Myocyte (in vitro differentiated cells): Measurements from ENCODE around the gene ARSA. TPM values are rescaled to one million over a fixed set of nuclear protein-coding genes. Genes with fewer than 3 reads are reported as not detected.
"Not testable (repeated sequence)": the region's sequence is repeated elsewhere in the genome, so short reads cannot be mapped to it uniquely, and the experiment has no call there.

ENCODE experiments used
- DNase-seq: peaks from one replicate; pipeline ENCODE4 v3.0.0-alpha.2; 2012; ENCODE audit warnings: low read depth
- total RNA-seq: library from RNA; depleted of rRNA; stranded (reverse); fragments of >200 nt; gene quantifications from 2 replicates; pipeline ENCODE4 v1.2.3, GENCODE V29; 2014

The ARSA gene
- total RNA-seq, 1 donor from 2014 or later: 30.5 TPM

GRCh38 chr22:50656122-50657070 is 28.4 kb upstream of the ARSA start:
- DNase-seq: peak; percentile 33

GRCh38 chr22:50654664-50655063 is 26.7 kb upstream of the ARSA start:
- not testable (repeated sequence) for DNase-seq

GRCh38 chr22:50653256-50653655 is 25.3 kb upstream of the ARSA start:
- DNase-seq: no peak

- not testable (repeated sequence) for DNase-seq
These were observed 15.8 kb upstream of the ARSA start for GRCh38 chr22:50643821-50644101.

DNA sequence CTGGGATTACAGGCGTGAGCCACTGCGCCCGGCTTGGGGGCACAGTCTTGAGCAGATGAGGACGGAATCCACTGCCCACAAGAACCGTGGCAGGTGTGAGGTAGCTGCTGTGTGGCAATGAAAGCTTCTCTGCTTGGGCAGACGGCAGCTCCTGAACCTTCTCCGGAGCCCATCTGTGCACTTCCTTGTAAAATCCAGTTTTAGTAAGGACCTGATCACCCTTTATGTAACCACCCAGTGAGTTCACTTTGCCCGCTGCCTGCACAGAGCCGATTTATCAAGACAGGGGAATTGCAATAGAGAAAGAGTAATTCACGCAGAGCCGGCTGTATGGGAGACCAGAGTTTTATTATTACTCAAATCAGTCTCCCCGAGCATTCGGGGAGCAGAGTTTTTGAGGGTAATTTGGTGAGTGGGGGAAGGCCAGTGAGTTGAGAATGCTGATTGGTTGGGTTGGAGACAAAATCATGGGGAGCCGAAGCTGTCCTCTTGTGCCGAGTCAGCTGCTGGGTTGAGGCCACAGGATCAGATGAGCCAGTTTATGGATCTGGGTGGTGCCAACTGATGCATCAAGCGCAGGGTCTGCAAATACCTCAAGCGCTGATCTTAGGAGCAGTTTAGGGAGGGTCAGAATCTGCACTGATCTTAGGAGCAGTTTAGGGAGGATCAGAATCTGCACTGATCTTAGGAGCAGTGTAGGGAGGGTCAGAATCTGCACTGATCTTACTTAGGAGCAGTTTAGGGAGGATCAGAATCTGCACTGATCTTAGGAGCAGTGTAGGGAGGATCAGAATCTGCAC is 15.3 kb upstream of the ARSA start:
- not testable (repeated sequence) for DNase-seq

DNA sequence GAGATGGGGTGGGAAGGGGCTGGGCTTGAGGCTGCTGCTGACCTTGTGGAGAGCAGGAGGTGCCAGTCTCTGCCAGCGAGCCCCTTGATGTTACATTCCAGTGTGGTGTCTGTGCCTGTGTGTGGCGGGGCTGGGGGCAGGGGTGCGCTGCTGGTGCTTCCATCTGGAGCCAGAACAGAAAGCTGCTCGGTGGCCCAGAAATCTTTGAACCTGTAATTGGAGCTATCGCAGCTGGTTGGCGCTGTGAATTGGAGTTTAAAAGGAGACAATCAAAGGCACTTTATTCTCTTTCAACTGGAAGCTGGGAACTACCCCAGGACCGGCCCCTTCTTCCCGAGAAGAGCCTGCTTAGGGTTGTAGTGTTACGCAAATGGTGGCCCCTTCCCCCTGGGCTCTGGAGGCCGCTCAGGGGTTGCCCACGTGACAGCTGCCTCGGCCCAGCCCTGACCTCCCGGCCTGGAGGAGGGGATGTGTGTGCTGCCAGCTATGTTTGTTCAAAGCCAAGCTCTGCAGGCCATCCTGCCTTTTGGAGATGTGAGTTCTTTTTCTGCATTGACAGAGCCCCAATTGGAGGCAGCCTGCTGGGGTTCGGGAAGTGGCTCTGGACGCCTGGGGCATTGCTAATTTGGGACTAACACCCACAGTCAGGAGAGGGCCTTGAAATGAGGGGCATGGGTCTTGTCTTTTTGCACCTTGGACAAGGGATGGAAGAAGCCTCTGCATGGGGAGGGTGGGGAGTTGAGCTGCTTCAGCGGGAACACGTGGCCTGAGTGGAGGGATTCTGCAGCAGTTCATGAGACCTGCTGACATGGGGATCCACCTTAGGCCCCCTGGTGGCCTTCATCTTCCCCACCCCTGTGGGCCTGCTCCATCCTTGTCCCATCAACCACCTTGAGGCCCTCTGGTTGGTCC is 14.0 kb upstream of the ARSA start:
- peak; percentile 13 for DNase-seq

DNA sequence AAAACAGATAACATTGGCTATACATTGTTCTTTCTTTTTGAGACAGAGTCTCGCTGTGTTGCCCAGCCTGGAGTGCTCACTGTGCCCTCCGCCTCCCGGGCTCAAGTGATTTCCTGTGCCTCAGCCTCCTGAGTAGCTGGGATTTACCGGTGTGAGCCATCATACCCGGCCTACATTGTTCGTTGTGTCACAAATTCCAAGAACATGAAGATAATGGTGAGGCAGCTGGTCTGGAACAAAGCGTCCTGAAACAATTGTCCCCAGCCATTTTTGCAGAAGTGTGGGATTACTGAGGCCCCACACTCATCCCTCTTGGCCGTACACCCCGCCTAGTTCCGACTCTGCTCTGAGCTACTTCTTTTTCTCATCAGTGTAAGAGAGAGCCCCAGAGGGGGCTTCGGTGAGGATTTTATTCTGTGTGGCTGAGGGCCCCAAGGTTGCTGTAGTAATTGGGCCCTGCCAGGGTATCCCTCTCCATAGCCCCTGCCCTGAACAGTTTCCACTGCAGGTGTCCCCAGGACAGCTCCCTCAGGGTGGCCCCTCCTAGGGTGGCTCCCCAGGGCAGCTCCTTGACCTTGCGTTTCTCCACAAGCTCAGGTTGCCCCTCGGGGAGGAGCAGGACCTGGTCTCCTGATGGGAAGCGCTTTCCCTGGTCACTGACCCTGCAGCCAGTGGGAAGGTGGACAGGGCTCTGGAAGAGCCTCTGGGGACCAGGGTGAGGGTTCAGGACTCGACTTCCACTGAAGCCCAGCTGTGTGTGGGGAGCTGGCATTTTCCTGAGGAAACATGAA is 13.1 kb upstream of the ARSA start:
- no peak for DNase-seq

GRCh38 chr22:50640296-50640695 is 12.3 kb upstream of the ARSA start:
- not testable (repeated sequence) for DNase-seq

DNA sequence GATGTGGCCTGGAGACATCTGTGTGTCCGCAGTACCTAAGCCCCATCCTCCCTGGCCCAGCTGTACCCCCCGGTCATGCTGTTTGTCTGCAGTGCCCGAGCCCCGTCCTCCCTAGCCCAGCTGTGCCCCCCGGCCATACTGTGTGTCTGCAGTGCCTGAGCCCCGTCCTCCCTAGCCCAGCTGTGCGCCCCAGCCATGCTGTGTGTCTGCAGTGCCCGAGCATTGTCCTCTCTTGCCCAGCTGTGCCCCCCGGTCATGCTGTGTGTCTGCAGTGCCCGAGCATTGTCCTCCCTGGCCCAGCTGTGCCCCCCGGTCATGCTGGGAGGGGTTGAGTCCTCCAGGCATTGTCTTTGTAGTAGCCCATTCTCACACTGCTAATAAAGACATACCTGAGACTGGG is 7.6 kb upstream of the ARSA start:
- no peak for DNase-seq

- no peak for DNase-seq
These were observed 5.8 kb upstream of the ARSA start for GRCh38 chr22:50633771-50634170.

DNA sequence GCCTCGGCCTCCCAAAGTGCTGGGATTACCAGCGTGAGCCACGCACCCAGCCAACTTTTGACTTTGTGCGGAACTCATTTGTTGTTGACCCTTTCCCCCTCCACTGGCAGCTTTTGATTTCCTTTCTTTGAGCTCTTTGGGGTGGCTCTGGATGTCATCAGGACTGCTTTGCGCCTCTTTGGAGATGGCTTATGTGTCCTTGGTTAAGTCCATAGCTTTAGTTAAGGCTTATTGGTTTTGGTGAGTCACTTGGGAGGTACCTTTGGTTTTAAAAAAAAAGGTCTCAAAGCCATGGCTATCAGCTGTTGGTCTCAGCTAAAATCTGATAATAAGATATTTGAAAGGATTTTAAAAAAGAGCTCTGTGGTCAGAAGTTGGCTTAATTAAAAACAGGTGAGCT is 5.1 kb upstream of the ARSA start:
- DNase-seq: peak; percentile 17

GRCh38 chr22:50630376-50630775 is 2.4 kb upstream of the ARSA start:
- DNase-seq: peak; percentile 14

DNA sequence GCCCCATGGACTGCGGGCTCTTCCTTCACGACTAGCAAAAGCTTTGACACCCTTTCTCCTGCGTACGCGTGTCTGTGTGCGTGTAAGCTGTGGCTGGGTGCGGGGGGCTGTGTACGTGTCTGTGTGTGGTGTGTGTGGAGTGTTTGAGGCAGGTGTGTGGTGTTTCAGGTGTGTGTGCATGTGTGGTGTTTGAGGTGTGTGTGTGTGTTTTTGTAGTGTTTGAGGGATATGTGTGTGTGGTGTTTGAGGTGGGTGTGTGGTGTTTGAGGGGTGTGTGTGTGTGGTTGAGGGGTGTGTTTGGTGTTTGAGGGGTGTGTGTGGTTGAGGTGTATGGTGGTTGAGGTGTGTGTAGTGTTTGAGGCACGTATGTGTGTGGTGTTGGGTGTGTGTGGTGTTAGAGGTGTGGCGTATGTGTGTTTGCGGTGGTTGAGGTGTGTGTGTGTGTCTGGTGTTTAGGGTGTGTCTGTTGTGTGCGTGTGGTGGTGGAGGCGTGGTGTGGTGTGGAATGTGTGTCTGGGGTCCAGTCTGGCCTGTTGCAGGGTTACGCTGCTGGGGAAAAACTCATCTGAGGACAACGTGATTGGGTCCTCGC is 687 bp upstream of the ARSA start:
- no peak for DNase-seq

- DNase-seq: no peak
These were observed 906 bp downstream of the ARSA start for GRCh38 chr22:50626850-50627641.

DNA sequence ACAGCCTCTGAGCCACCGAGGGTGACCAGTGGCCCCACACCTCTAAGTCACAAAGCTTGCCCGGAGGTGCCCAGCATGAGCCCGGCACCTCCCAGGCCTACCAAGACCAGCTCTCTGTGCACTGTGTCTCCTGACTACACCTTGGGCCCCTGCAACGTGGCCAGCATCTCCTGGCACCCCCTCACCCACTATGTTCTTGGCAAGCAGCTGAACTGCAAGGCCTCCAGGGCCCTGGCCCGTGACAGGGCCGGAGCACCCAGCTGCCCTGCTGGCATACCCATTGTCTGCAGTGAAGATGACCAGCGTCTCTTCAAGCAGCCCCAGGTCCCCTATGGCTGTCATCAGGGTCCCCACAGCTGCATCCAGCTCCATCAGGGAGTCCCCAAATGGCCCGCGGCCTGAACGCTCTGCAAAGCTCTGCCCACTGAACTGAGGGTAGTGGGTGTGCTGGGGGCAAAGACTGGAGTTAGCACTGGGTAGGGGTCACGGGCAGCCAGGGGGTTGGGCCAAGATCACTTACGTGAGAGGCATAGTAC is 1.6 kb downstream of the ARSA start:
- no peak for DNase-seq

DNA sequence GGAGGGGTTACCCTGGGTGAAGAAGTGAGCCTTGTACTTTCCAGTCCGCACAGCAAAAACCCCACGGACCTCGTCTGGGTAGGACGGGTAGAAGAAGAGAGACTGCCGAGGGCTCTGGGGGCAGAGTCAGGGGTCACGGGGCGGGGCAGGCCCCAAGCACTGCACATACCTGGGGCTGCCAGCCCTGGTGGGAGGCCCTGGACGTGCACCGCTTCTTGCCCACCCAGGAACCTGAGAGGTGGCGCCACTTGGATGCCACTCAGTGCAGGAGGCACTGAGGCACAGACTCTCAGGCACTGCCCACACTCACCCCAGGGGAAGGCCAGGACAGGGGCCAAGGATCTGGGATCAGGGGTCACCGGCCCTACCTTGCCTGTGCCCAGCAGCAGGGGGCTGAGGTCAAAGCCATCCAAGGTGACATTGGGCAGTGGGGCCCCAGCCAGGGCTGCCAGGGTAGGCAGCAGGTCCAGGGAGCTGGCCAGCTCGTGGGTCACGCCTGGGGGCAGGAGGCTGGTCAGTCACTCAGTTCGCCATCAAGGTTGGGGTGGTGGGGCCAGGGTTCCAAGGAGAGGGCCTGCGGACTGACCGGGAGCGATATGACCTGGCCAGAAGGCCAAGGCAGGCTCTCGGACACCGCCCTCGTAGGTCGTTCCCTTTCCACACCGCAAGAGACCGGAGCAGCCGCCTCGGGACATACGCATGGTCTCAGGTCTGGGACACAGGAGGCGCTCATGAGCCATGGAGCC is 2.2 kb downstream of the ARSA start:
- no peak for DNase-seq

DNA sequence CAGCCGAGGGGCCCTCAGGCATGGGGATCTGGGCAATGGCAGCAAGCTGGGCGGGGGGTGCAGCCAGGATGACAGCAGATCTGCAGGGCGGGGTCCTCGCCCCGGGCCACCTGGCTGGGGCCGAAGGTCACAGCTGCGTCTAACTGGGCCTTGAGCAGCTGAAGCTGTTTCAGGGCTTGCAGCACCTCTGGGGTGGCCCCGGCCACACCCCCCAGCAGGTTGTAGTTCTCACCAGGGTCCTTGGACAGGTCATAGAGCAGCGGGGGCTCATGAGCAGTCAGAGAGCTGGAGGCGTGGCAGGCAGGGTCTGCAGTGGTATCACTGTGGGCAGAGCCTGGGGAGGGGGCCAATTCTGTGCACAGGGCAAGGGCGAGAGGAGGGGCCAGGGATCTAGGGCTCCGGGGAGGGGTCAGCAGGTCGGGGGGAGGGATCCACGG is 2.8 kb downstream of the ARSA start:
- no peak for DNase-seq
